Activated T-helper 9 cell treated with anti-CD3 and anti-CD28 coated beads, Interleukin-2, amount 50 U/mL, for 16 hours (primary cell): ENCODE measurements around the gene MAD1L1.
"Not testable (repeated sequence)": the region's sequence is repeated elsewhere in the genome, so short reads cannot be mapped to it uniquely, and the experiment has no call there.

Experiments used
- DNase-seq: peaks from one replicate; pipeline ENCODE4 v3.0.0-alpha.2; 2020; ENCODE audit warnings: low read depth

Gene MAD1L1

GRCh38 chr7:1883031-1883761 lies 349.5 kb downstream of the MAD1L1 start:
- DNase-seq = no peak

GRCh38 chr7:1882451-1882850 lies 350.3 kb downstream of the MAD1L1 start:
- no peak for DNase-seq

GRCh38 chr7:1881946-1882345 lies 350.8 kb downstream of the MAD1L1 start:
- no peak for DNase-seq

- DNase-seq = not testable (repeated sequence)
Observed at GRCh38 chr7:1876641-1877040, 356.1 kb downstream of the MAD1L1 start.

DNA sequence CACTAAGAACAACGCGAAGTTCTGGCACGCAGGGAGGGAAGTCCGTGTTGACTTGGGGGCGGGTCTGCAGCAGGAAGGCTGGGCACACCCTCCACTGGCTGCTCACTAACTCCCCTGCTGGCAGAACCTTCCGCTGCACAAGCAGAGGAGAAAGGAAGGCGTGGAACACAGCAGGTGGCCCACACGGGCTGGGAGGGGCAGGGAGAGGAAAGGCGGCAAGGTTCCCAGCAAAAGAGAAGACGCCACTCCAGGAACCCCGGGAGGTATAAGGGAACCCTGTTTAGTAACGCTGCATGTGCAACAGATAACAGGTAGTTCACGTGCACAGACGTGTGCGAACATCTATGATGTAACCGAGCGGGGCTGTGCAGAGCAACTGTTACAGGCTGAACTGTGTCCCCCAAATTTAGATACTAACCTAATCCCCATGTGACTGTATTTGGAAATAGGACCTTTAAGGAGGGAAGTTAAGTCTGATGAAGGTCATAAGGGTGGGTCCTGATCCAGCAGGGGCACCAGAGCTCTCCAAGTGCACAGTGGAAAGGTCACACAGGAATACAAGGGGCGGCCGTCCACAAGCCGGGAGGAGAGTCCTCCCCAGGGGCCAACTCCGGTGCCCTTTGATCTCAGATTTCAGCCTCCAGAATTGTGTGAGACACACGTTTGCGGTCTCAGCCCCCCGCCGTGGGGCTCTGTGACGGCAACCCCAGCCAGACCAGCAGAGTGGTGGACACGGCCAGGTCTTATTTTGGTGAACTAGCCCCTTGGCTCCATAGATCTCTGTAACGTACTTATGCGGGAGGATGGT lies 357.1 kb downstream of the MAD1L1 start:
- DNase-seq = not testable (repeated sequence)

GRCh38 chr7:1874590-1875391 lies 358.0 kb downstream of the MAD1L1 start:
- DNase-seq = not testable (repeated sequence)

GRCh38 chr7:1873857-1874589 lies 358.7 kb downstream of the MAD1L1 start:
- DNase-seq = no peak

GRCh38 chr7:1873421-1873820 lies 359.3 kb downstream of the MAD1L1 start:
- DNase-seq = no peak

DNA sequence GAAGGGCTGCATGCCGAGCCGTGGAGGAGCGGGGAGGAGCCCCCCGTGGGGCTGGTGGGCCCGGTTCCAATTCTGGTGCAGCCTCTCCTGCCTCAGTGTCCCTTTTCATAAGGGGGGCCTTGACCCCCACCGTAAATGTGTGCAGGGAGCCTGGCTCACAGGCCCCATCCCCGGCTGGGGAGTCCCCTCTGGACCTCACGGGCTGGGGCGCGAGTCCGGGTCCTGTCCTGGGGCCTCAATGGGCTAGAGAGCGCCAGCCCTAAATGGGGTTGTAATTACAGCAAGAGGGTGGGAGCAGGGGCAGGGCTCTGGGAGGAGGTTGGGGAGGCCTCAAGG lies 359.7 kb downstream of the MAD1L1 start:
- no peak for DNase-seq

GRCh38 chr7:1872191-1873069 lies 360.3 kb downstream of the MAD1L1 start:
- DNase-seq = no peak

DNA sequence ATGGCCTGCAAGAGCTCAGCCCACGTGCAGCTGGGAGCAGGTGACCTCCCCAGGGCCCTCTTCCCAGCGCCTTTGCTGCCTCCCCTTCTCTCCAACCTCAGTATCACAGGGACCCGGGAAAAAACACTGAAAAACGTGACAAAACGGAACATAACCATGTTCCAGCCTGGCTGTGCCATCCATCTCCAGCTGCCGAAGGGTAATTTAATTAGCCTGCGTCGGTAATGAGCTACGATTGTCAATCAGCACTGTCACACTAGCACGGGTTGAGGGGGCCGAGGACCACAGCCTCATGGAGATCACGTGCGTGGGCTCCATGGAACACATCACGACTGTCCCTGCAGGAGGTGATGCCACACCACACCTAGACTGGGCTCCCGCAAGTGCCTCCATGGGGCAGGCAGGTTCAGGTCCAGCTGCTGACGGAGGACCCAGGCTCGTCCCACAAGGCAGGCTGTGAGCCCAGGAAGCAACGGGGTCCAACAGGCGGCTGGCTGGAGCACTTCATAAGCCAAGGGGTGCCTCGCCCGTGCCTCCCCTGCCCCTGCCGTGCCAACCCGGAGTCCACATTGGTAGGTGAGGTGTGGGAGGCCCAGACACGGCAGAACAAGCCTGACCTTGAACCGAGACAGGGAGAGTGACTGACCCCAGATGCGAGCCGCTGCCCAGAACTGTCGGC lies 363.2 kb downstream of the MAD1L1 start:
- DNase-seq = no peak

GRCh38 chr7:1868516-1869165 lies 364.1 kb downstream of the MAD1L1 start:
- DNase-seq = no peak

DNA sequence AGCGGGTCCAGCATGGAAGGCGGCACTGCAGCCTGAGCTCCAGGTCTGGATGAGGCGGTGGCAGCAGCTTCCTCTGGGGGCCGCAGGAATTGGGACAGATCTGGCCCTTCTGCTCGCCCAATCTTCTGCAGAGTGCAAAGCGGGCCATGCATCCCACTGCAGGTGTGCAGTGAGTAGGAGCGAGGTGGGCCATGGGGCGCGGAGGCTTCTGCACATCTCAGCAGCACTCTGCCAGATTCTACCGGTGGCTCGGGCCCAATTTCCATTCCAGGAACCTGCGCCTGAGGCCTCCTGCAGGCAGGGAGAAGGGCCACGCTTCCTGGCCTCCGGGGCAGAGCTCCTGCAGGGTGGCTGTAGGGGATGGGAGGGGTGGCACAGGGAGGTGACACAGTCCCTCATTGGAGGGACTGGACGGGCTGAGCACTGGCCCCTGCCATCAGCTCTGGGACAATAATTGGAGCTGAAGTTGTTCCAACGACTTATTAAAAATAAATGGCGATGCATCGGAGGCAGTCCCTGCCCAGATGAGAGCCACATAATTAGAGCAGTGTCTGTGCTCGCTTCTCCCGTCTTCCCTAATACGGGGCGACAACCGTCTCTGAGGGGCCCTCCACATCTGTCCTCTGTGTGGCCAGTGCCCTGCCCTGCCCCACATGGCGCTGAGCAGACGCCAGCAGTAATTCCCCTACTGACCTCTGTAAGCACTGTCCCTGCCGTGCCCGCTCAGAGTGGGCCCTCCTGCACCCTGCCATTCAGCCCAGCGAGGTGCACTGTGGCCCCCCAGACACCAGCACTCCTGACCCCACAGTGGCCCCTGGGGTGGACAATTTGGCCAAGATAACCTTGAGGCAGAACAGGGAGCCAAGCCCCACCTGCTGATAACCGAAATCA lies 365.1 kb downstream of the MAD1L1 start:
- DNase-seq = no peak

- no peak for DNase-seq
Observed at GRCh38 chr7:1866601-1867000, 366.1 kb downstream of the MAD1L1 start.

- no peak for DNase-seq
Observed at GRCh38 chr7:1865571-1866255, 367.0 kb downstream of the MAD1L1 start.

GRCh38 chr7:1865000-1865555 lies 367.7 kb downstream of the MAD1L1 start:
- DNase-seq = no peak

DNA sequence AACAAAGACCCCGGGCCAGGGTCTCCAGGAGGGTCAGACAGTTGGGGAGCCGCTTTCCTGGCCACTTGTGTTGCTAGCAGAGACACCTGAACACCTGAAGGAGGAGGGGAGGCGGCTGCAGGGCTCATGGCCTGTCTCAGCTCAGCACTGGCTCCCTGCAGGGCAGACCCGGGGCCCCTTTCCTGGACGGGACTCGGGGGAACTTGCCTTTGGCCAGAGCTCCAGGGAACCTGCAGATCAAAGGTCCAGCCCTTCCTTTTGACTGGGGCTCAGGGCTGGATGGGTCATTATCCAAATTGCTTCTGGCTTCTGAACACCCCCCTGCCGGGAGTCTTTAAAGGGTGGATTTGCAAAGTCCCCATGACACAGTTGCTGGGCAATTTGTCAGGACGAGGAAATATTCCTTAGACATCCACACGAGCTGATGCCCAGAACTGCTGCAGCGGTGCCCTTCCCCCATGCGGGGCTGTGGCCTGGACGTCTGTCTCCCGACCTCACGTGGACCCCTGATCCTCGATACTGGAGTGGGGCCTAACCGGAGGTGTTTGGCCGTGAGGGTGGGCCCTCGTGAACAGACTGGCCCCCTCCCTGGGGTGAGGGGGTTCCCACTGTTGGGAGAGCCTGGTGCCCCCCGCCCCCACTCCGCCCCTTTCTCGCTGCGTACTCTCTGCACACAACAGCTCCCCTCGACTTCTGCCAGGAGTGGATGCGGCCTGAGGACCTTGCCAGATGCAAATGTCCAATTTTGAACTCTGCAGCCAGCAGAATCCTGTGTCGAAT lies 368.4 kb downstream of the MAD1L1 start:
- DNase-seq = no peak
